Pulmonary artery endothelial cell (primary cell): ENCODE data around the gene ITIH5. TPM values are rescaled to one million over a fixed set of nuclear protein-coding genes. Genes with fewer than 3 reads are reported as not detected.

ENCODE experiments used
- DNase-seq: peaks from one replicate; pipeline ENCODE4 v3.0.0-alpha.2; 2011; ENCODE audit warnings: low read depth, low spot score
- total RNA-seq: library from RNA; depleted of rRNA; stranded (reverse); fragments of >200 nt; gene quantifications from 2 replicates; pipeline ENCODE4 v1.2.3, GENCODE V29; 2014

Gene ITIH5
- total RNA-seq, 1 donor from 2014 or later: not detected

GRCh38 chr10:7520507-7521485 lies 146.0 kb downstream of the ITIH5 start:
- DNase-seq: no peak

DNA sequence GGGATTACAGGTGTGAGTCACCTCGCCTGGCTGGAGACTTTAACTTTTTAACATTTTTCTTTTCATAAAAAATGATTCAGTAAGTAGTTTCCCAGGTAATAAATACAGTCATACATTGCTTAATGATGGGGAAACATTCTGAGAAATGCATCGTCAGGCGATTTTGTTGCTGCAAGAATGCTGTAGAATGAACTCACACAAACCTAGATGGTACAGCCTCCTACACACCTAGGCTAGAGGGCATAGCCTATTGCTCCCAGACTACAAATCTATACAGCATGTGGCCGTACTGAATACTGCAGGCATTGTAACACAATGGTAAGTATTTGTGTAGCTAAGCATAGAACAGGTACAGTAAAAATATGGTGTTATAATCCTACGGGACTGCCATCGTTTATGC lies 147.4 kb downstream of the ITIH5 start:
- DNase-seq: no peak

DNA sequence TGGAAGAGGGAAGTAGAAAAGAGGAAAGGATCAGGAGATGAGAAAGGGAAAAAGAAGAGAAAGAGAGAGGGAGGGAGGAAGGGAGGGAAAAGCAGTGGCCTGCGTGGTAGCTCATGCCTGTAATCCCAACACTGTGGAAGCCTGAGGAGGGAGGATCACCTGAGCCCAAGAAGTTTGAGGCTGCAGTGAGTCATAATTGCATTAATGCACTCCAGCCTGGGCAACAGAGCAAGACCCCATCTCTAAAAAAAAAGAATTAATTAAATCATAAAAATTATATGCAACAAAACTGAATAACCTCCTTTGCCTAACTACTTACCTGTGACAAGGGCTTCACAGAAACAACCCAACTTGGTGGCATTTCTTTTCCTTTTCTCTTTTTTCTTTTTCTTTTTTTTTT lies 148.1 kb downstream of the ITIH5 start:
- DNase-seq: no peak

DNA sequence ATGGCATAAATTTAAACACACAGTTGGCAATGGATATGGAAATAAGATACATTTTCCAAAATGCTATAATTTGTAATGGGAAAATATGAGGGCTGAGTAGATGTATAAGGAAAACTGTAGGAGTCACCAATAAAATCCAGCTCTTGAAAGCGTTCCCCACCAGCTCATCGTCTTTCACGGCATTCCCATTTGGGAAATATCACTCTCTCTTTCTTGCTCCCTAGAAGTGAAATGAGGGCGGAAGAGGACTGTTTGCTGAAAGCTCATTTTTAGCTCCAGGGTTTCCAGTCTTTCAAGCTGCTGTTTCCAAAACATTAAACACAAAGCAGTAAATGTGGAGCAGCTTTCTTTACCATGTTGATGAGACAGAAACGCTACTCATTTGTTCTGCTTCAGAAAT lies 151.3 kb downstream of the ITIH5 start:
- DNase-seq: no peak

DNA sequence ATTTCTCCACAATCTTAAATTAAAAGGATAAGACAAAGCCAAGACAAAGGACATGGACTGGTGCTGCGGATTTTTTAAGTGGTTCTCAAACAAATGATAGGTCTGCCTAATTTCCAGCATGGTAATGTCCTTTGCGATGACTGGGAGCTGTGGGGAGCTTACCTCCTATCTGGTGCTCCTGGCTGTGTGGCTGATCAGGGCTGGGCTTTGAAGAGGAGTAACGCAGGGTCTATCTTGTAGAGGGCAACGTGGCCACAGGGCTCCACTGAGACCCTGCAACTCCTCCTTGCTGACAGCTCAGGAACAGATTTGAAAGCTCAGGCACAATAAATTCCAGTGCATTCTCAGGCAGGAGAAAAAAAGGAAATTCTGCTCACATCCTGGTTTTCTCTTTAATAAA lies 152.8 kb downstream of the ITIH5 start:
- DNase-seq: no peak

- DNase-seq: no peak
Measured at GRCh38 chr10:7513455-7513854, 153.3 kb downstream of the ITIH5 start.

DNA sequence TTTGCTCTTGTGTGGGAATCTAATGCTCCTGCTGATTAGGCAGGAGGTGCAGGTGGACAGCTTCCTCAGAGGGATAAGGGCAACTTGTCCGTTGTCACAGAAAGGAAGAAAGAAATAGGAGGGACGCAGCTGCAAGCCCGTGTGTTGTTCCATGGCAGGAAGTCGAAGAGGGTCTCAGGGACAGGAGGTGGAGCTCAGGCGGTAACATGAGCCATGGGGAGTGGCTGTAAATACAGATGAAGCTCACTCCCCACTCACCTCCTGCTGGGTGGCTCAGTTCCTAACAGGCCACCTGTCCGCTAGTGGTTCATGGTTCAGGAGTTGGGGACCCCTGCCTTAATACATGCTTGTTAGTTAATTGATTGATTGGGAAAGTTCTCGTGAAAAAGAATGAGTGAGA lies 154.3 kb downstream of the ITIH5 start:
- no peak for DNase-seq

- no peak for DNase-seq
Measured at GRCh38 chr10:7511612-7512011, 155.2 kb downstream of the ITIH5 start.

Other genes with a start within 250 kb of the ITIH5 start
- not detected in 2 replicates for gene ITIH2, start 36.4 kb upstream of the ITIH5 start, total RNA-seq
- 5.7 and 5.9 TPM in 2 replicates for gene KIN, start 121.0 kb upstream of the ITIH5 start, total RNA-seq
- 308 and 315 TPM in 2 replicates for gene ATP5F1C, start 121.2 kb upstream of the ITIH5 start, total RNA-seq
- 1.6 and 2.4 TPM in 2 replicates for gene TAF3, start 151.5 kb upstream of the ITIH5 start, total RNA-seq